Suprapubic skin (tissue), 4 donors: ENCODE data around the gene TCAIM.

Experiments
- EP300 ChIP-seq: sonication (generic); formaldehyde crosslinking; IDR thresholded peaks from one replicate; pipeline ENCODE4 v1.6.1; 2017; ENCODE audit warnings: antibody characterized with exemption
- POLR2A ChIP-seq, 2 donors: fragments of 450-650 bp; IDR thresholded peaks; one replicate each; pipeline ENCODE4 v1.6.1; 2017; ENCODE audit warnings: antibody characterized with exemption in 2 of 2, mild to moderate bottlenecking in 2 of 2, moderate library complexity in 2 of 2
- POLR2AphosphoS5 ChIP-seq, 3 donors: sonication (generic); formaldehyde crosslinking; IDR thresholded peaks; one replicate each; pipeline ENCODE4 v1.6.1; 2017; ENCODE audit warnings: antibody characterized with exemption in 3 of 3
- TF ChIP-seq, protein P1 (sequence below), 2 donors: fragments of 200-600 bp in 1 of 2; fragments of 450-650 bp in 1 of 2; sonication (generic) in 1 of 2; IDR thresholded peaks; one replicate each; pipeline ENCODE4 v1.5.1; 2016 to 2019; ENCODE audit warnings: antibody characterized with exemption in 2 of 2, mild to moderate bottlenecking in 1 of 2, moderate library complexity in 1 of 2

DNA sequence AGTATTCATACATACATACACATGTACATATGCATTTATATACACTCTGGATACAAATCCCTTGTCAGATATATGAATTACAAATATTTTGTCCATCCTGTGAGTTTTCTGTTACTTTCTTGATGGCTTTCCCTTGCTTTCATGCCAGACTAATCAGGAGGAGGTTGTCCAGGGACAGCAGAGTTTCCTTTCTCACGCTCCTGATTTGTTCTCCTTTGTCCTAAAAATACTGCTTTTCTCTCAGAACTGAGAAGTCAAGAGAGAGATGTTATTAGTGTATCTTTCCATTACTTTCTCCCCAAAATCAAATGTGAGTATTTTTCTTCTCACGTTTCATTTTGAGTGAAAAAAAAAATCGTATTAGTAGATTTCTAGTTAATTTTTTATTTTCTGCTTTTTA, 12.1 kb upstream of the TCAIM start:
- TF ChIP-seq POLR2A (IDR thresholded peaks at IDR 0.05) (no peak), EP300 (no peak), POLR2AphosphoS5 (IDR thresholded peaks at IDR 0.05) (no peak)
- TF ChIP-seq, protein P1, sequence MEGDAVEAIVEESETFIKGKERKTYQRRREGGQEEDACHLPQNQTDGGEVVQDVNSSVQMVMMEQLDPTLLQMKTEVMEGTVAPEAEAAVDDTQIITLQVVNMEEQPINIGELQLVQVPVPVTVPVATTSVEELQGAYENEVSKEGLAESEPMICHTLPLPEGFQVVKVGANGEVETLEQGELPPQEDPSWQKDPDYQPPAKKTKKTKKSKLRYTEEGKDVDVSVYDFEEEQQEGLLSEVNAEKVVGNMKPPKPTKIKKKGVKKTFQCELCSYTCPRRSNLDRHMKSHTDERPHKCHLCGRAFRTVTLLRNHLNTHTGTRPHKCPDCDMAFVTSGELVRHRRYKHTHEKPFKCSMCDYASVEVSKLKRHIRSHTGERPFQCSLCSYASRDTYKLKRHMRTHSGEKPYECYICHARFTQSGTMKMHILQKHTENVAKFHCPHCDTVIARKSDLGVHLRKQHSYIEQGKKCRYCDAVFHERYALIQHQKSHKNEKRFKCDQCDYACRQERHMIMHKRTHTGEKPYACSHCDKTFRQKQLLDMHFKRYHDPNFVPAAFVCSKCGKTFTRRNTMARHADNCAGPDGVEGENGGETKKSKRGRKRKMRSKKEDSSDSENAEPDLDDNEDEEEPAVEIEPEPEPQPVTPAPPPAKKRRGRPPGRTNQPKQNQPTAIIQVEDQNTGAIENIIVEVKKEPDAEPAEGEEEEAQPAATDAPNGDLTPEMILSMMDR (IDR thresholded peaks at IDR 0.05): no peak
